GM12878 (cell line): Measurements from ENCODE around the gene NKX6-1. TPM values are rescaled to one million over a fixed set of nuclear protein-coding genes. Genes with fewer than 3 reads are reported as not detected.

ENCODE experiments used
- ATAC-seq: fragments of 200-7000 bp; cut with Tn5 transposase; 3 replicates; pipeline ENCODE4 v1.9.1; 2020; ENCODE audit warnings: mild to moderate bottlenecking, moderate library complexity
- BruUV-seq: library from RNA; stranded (reverse); fragments of 400-500 nt; replicated peaks from 2 replicates; lab custom pipeline; 2021; lab: Mats Ljungman, UMichigan
- CTCF ChIA-PET: fragments of 300-600 bp; sonication (Branson Sonifier 250); formaldehyde crosslinking; extraction: SDS; loops from one replicate; lab custom pipeline; 2021; ENCODE audit warnings: inconsistent platforms; lab: Yijun Ruan, JAX
- POLR2A ChIA-PET: fragments of 350-600 bp; formaldehyde crosslinking; extraction: SDS; loops from one replicate; lab custom pipeline; 2021; ENCODE audit warnings: inconsistent platforms; lab: Charles Lee
- RAD21 ChIA-PET: fragments of 300-600 bp; sonication (Branson Sonifier 250); formaldehyde crosslinking; loops from one replicate; lab custom pipeline; 2023; ENCODE audit warnings: antibody characterized with exemption; ENCODE audit not compliant: unreplicated experiment; lab: Charles Lee
- SMC1A ChIA-PET: fragments of 300-600 bp; sonication (Branson Sonifier 250); formaldehyde crosslinking; loops from one replicate; lab custom pipeline; 2023; ENCODE audit not compliant: unreplicated experiment, uncharacterized antibody; lab: Charles Lee
- DNase-seq: peaks from one replicate; pipeline ENCODE4 v3.0.0-alpha.2; 2011; ENCODE audit warnings: low read depth, low spot score
- FAIRE-seq: peaks from 3 replicates; lab custom pipeline; 2011; peaks lifted over from hg19 to GRCh38; lab: Jason Lieb, UNC
- H2AFZ ChIP-seq: 2 replicates; pipeline ENCODE4 v1.6.0; 2011; ENCODE audit warnings: low read depth, low read length, control low read depth; ENCODE audit not compliant: control insufficient read depth
- H3K27ac ChIP-seq: 2 replicates; pipeline ENCODE4 v1.5.1; 2011; ENCODE audit warnings: control low read depth; ENCODE audit not compliant: control insufficient read depth, insufficient read depth
- H3K27me3 ChIP-seq, 2 experiments: replicated peaks in 1 of 2; 2 replicates each; pipeline versions ENCODE4 v1.6.0 to v1.6.1; 2011; ENCODE audit warnings: low read length in 1 of 2; ENCODE audit not compliant: control insufficient read depth in 2 of 2, insufficient read depth in 2 of 2
- H3K36me3 ChIP-seq, 2 experiments: 2 replicates each; pipeline ENCODE4 v1.5.1; 2011; ENCODE audit warnings: low read length in 1 of 2; ENCODE audit not compliant: control insufficient read depth in 2 of 2, insufficient read depth in 2 of 2
- H3K4me1 ChIP-seq: 2 replicates; pipeline ENCODE4 v1.6.1; 2011; ENCODE audit warnings: mild to moderate bottlenecking, low read length, moderate library complexity, mixed read lengths; ENCODE audit not compliant: control insufficient read depth, insufficient read depth
- H3K4me2 ChIP-seq: 2 replicates; pipeline ENCODE4 v1.6.0; 2011; ENCODE audit warnings: control low read depth; ENCODE audit not compliant: control insufficient read depth, insufficient read depth
- H3K4me3 ChIP-seq: fragments of 200-600 bp; sonication (generic); 2 replicates; pipeline ENCODE4 v1.5.1; 2016
- H3K79me2 ChIP-seq: 2 replicates; pipeline ENCODE4 v1.6.0; 2011; ENCODE audit warnings: low read length; ENCODE audit not compliant: control insufficient read depth, insufficient read depth
- H3K9ac ChIP-seq: 2 replicates; pipeline ENCODE4 v1.8.0; 2011; ENCODE audit warnings: low read length, control low read depth, mixed read lengths; ENCODE audit not compliant: control insufficient read depth, insufficient read depth
- H3K9me3 ChIP-seq: replicated peaks from 3 replicates; pipeline ENCODE4 v1.5.1; 2011; ENCODE audit warnings: mild to moderate bottlenecking, low read length; ENCODE audit not compliant: control insufficient read depth, insufficient read depth
- H4K20me1 ChIP-seq: 2 replicates; pipeline ENCODE4 v1.6.0; 2011; ENCODE audit not compliant: control insufficient read depth, insufficient read depth
- CEBPB ChIP-seq, 2 experiments: fragments of 150-350 bp in 1 of 2; IDR thresholded peaks; 2 replicates each; pipeline ENCODE4 v1.6.1; 2012 to 2014; ENCODE audit warnings: low read depth in 2 of 2, low read length in 2 of 2, borderline replicate concordance in 1 of 2, inconsistent platforms in 1 of 2
- EED ChIP-seq: sonication (generic); IDR thresholded peaks from 2 replicates; pipeline ENCODE4 v1.6.1; 2016; ENCODE audit warnings: antibody characterized with exemption, low read depth
- MTA3 ChIP-seq: IDR thresholded peaks from 2 replicates; pipeline ENCODE4 v1.6.1; 2012; ENCODE audit warnings: low read length, inconsistent platforms, borderline replicate concordance
- NFIC ChIP-seq: IDR thresholded peaks from 2 replicates; pipeline ENCODE4 v1.6.1; 2012; ENCODE audit warnings: low read depth, mild to moderate bottlenecking, inconsistent platforms, low read length, moderate library complexity
- SMAD5 ChIP-seq: IDR thresholded peaks from 2 replicates; pipeline ENCODE4 v1.6.1; 2016; ENCODE audit warnings: antibody characterized with exemption, low read depth
- SREBF2 ChIP-seq: IDR thresholded peaks from 2 replicates; pipeline ENCODE4 v1.6.1; 2012; ENCODE audit warnings: mild to moderate bottlenecking, low read length
- WGBS: methylation state at CpG from one replicate; pipeline ENCODE4 v1.1.6; 2016; ENCODE audit warnings: low lambda C conversion rate; ENCODE audit not compliant: insufficient replicate concordance, insufficient coverage; ENCODE audit errors: missing lambda C conversion rate; 5-methylcytosine and 5-hydroxymethylcytosine counted together
- in situ Hi-C: fragments of 300-500 bp; cut with MboI; formaldehyde crosslinking; loops from 9 replicates; pipeline ENCODE4 v1.14.3; 2018; ENCODE audit warnings: mixed read lengths
- intact Hi-C: fragments of 100-400 bp; cut with micrococcal nuclease; formaldehyde crosslinking; loops from one replicate; pipeline ENCODE4 v1.14.2; 2022; ENCODE audit not compliant: unreplicated experiment
- polyA plus RNA-seq, 11 experiments: library from polyadenylated mRNA; depleted of rRNA in 4 of 11; unstranded in 6 of 11; stranded (reverse) in 5 of 11; fragments of >200 nt; fragmentation: Nextera tagmentation in 4 of 11; fragmentation: Illumina TruSeq in 1 of 11; extraction: Ambion mirVana in 4 of 11; extraction: Trizol in 1 of 11; gene quantifications; 1 replicate in 1 of 11; 2 replicates in 10 of 11; pipeline versions ENCODE4 v1.2.1 to v1.2.3, GENCODE V29; 2011 to 2016; ENCODE audit warnings: inconsistent platforms in 2 of 11, missing spikeins in 2 of 11, low read depth in 1 of 11
- total RNA-seq, 4 experiments: library from RNA; depleted of rRNA in 3 of 4; stranded (reverse); fragments of >200 nt in 3 of 4; fragmentation: Illumina TruSeq in 1 of 4; extraction: Trizol in 1 of 4; gene quantifications; 2 replicates each; pipeline versions ENCODE4 v1.2.1 to v1.2.3, GENCODE V29; 2013 to 2021
- TF ChIP-seq, protein P1 (sequence below): fragments of 450-650 bp; IDR thresholded peaks from 2 replicates; pipeline ENCODE4 v1.6.1; 2016; ENCODE audit warnings: mild to moderate bottlenecking, moderate library complexity, borderline replicate concordance

NKX6-1 gene
- total and polyA plus RNA-seq, 10 of the 15 experiments (the other 5 are each of a cell fraction or from before 2014, with no cell fraction given): not detected

DNA sequence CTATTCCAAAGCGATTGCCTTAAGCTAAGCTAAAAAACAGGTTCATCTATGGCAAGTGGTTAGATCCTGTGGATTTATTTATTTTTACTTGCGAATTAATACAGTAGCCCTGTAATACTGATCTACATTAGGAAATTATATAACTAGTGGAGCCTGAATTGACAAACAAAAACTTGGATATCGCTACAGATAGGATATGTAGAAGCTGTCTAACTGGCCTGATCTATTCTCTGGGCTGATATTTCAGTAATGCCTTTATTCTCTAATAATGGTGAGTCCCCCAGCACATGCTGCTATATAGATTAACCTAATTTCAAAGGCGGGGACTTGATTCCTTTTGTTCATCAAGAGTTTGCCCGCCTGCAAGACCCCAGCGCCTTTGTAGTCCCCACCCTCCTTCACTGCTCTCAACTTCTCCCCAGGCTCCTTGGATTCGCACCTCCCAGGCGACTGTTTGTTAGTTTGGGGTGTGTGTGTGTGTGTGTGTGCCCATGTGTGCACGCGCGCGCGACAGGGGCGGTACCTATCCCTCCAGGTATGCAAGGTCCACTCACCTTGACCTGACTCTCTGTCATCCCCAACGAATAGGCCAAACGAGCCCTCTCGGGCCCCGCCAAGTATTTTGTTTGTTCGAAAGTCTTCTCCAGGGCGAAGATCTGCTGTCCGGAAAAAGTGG, 3.8 kb downstream of the NKX6-1 start:
- H3K79me2 ChIP-seq: no peaks in the 10 kb centered on the region
- SMC1A ChIA-PET: interaction anchor here (1.2 kb wide), 1 partner anchor 10 kb away, joined by 3 read pairs; no protein-coding TSS in a partner anchor
- TF ChIP-seq, protein P1, sequence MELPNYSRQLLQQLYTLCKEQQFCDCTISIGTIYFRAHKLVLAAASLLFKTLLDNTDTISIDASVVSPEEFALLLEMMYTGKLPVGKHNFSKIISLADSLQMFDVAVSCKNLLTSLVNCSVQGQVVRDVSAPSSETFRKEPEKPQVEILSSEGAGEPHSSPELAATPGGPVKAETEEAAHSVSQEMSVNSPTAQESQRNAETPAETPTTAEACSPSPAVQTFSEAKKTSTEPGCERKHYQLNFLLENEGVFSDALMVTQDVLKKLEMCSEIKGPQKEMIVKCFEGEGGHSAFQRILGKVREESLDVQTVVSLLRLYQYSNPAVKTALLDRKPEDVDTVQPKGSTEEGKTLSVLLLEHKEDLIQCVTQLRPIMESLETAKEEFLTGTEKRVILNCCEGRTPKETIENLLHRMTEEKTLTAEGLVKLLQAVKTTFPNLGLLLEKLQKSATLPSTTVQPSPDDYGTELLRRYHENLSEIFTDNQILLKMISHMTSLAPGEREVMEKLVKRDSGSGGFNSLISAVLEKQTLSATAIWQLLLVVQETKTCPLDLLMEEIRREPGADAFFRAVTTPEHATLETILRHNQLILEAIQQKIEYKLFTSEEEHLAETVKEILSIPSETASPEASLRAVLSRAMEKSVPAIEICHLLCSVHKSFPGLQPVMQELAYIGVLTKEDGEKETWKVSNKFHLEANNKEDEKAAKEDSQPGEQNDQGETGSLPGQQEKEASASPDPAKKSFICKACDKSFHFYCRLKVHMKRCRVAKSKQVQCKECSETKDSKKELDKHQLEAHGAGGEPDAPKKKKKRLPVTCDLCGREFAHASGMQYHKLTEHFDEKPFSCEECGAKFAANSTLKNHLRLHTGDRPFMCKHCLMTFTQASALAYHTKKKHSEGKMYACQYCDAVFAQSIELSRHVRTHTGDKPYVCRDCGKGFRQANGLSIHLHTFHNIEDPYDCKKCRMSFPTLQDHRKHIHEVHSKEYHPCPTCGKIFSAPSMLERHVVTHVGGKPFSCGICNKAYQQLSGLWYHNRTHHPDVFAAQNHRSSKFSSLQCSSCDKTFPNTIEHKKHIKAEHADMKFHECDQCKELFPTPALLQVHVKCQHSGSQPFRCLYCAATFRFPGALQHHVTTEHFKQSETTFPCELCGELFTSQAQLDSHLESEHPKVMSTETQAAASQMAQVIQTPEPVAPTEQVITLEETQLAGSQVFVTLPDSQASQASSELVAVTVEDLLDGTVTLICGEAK: no peak
- no peak for TF ChIP-seq SMAD5
- TF ChIP-seq MTA3: no peak
- TF ChIP-seq NFIC: no peak
- TF ChIP-seq CEBPB (IDR thresholded peaks at IDR 0.05; ENCODE audit: borderline replicate concordance in 1 of 2, low read depth in 2 of 2, low read length in 2 of 2): no peak
- TF ChIP-seq SREBF2: no peak
- TF ChIP-seq EED: no peak
- H3K9ac ChIP-seq: no peak overlapping the region
- H3K4me2 ChIP-seq: no peak overlapping the region
- in situ Hi-C loops (no loop called here), intact Hi-C loops (no loop called here)
- DNase-seq (no peak), ATAC-seq (no peak), FAIRE-seq (no peak)
- 38% methylated on average over 21 of the region's 21 CpGs for WGBS
- no peak overlapping the region for H2AFZ ChIP-seq
- no peaks in the 10 kb centered on the region for H4K20me1 ChIP-seq
- RAD21 ChIA-PET: no interaction called here
- H3K4me1 ChIP-seq: no peaks in the 10 kb centered on the region
- H3K27ac ChIP-seq: no peak overlapping the region
- CTCF ChIA-PET: interaction anchor here (1.3 kb wide), 1 partner anchor 9 kb away, joined by 4 read pairs; no protein-coding TSS in a partner anchor
- BruUV-seq: no TSS peak
- H3K9me3 ChIP-seq: no peaks in the 10 kb centered on the region; the same call in 1 of the 3 replicates
- H3K4me3 ChIP-seq: no peak overlapping the region
- POLR2A ChIA-PET: no interaction called here
- H3K27me3 ChIP-seq: peaks cover 12 to 22% of the 10 kb centered on the region in 2 experiments
- no peaks in the 10 kb centered on the region for H3K36me3 ChIP-seq
